K562 (cell line): ENCODE data around the gene UBN1. TPM values are rescaled to one million over a fixed set of nuclear protein-coding genes. Genes with fewer than 3 reads are reported as not detected.
A peak's percentile ranks its signal among the peaks of the same experiment; 100 is the strongest.

Experiments
- ASH1L ChIP-seq: fragments of 450-650 bp; IDR thresholded peaks from 2 replicates; pipeline ENCODE4 v1.6.1; 2018; ENCODE audit warnings: borderline replicate concordance, mild to moderate bottlenecking, low read depth; ENCODE audit not compliant: partially characterized antibody
- E4F1 ChIP-seq: fragments of 250-450 bp; sonication (Bioruptor Pico); IDR thresholded peaks from 2 replicates; pipeline ENCODE4 v1.5.0; 2021; ENCODE audit warnings: mild to moderate bottlenecking, borderline replicate concordance
- GABPB2 ChIP-seq: fragments of 250-450 bp; sonication (Bioruptor Pico); conservative IDR thresholded peaks from 2 replicates; pipeline ENCODE4 v1.5.1; 2021; ENCODE audit warnings: mild to moderate bottlenecking
- GATAD2B ChIP-seq: fragments of 450-650 bp; IDR thresholded peaks from 2 replicates; pipeline ENCODE4 v1.6.1; 2017; ENCODE audit warnings: mild to moderate bottlenecking, borderline replicate concordance
- HDAC6 ChIP-seq: IDR thresholded peaks from 2 replicates; pipeline ENCODE4 v1.6.1; 2012; ENCODE audit warnings: low read depth, mild to moderate bottlenecking, control low read depth, inconsistent platforms, low read length, moderate library complexity
- HDGF ChIP-seq: fragments of 450-650 bp; IDR thresholded peaks from 2 replicates; pipeline ENCODE4 v1.6.1; 2016
- HMG20B ChIP-seq: fragments of 250-450 bp; sonication (Bioruptor Pico); IDR thresholded peaks from 2 replicates; pipeline ENCODE4 v1.5.0; 2021; ENCODE audit warnings: mild to moderate bottlenecking
- NFIX ChIP-seq: fragments of 250-450 bp; sonication (Bioruptor Pico); IDR thresholded peaks from 2 replicates; pipeline ENCODE4 v1.4.0; 2020; ENCODE audit warnings: low read depth, mild to moderate bottlenecking, moderate library complexity
- NR2F6 ChIP-seq: fragments of 450-650 bp; formaldehyde crosslinking; IDR thresholded peaks from 2 replicates; pipeline ENCODE4 v1.4.0; 2020; ENCODE audit warnings: mild to moderate bottlenecking
- POLR3G ChIP-seq: IDR thresholded peaks from 2 replicates; pipeline ENCODE4 v1.6.1; 2011; ENCODE audit not compliant: insufficient read length, insufficient replicate concordance; ENCODE audit errors: extremely low read depth
- RREB1 ChIP-seq: fragments of 250-450 bp; sonication (Bioruptor Pico); IDR thresholded peaks from 2 replicates; pipeline ENCODE4 v1.4.0; 2020
- SNIP1 ChIP-seq: fragments of 450-650 bp; IDR thresholded peaks from 2 replicates; pipeline ENCODE4 v1.7.1; 2017; ENCODE audit warnings: low read depth, mild to moderate bottlenecking
- SOX6 ChIP-seq: fragments of 450-650 bp; IDR thresholded peaks from 2 replicates; pipeline ENCODE4 v1.6.1; 2014; ENCODE audit warnings: mild to moderate bottlenecking
- USF2 ChIP-seq: sonication (generic); formaldehyde crosslinking; IDR thresholded peaks from 2 replicates; pipeline ENCODE4 v1.5.0; 2020; ENCODE audit warnings: missing genetic modification reagents
- ZNF239 ChIP-seq: fragments of 250-450 bp; sonication (Bioruptor Pico); IDR thresholded peaks from 2 replicates; pipeline ENCODE4 v1.4.0; 2020; ENCODE audit warnings: mild to moderate bottlenecking
- ZNF592 ChIP-seq: fragments of 450-650 bp; IDR thresholded peaks from 2 replicates; pipeline ENCODE4 v1.6.1; 2017; ENCODE audit warnings: antibody characterized with exemption, mild to moderate bottlenecking
- ZNF76 ChIP-seq: fragments of 250-450 bp; sonication (Bioruptor Pico); IDR thresholded peaks from 2 replicates; pipeline ENCODE4 v1.4.0; 2020; ENCODE audit warnings: mild to moderate bottlenecking, moderate library complexity, borderline replicate concordance
- polyA plus RNA-seq, 8 experiments: library from polyadenylated mRNA; depleted of rRNA in 4 of 8; stranded (reverse) in 5 of 8; unstranded in 3 of 8; fragments of >200 nt; fragmentation: Nextera tagmentation in 2 of 8; fragmentation: Illumina TruSeq in 1 of 8; extraction: Ambion mirVana in 2 of 8; extraction: Trizol in 1 of 8; gene quantifications; 2 replicates each; pipeline versions ENCODE4 v1.2.1 to v1.2.3, GENCODE V29; 2011 to 2014; ENCODE audit warnings: inconsistent platforms in 1 of 8, missing spikeins in 1 of 8
- total RNA-seq, 7 experiments: library from RNA; depleted of rRNA in 6 of 7; stranded (reverse); fragments of >200 nt in 6 of 7; fragmentation: Illumina TruSeq in 2 of 7; extraction: Trizol in 2 of 7; gene quantifications; 2 replicates each; pipeline versions ENCODE4 v1.2.1 to v1.2.3, GENCODE V29; 2011 to 2021; ENCODE audit warnings: low replicate concordance in 1 of 7

UBN1 gene
- total and polyA plus RNA-seq, 9 of the 15 experiments (the other 6 are each of a cell fraction or from before 2014, with no cell fraction given) = 1.5 to 45.7 (median 20.6) TPM

- TF ChIP-seq ZNF239 (no peak), E4F1 (CRISPR knock-in tag) (no peak), NFIX (no peak), HMG20B (no peak), SOX6 (peak; percentile 82), HDAC6 (no peak), ZNF76 (CRISPR knock-in tag) (no peak), RREB1 (CRISPR knock-in tag) (no peak), ZNF592 (no peak), USF2 (CRISPR knock-in tag) (no peak), HDGF (no peak), SNIP1 (no peak), GABPB2 (no peak), NR2F6 (CRISPR knock-in tag) (no peak), GATAD2B (no peak), POLR3G (no peak), ASH1L (no peak)
Observed at GRCh38 chr16:4886151-4886550, 38.9 kb downstream of the UBN1 start (continued).
